Measurements from ENCODE around the gene AMFR.

AMFR gene

GRCh38 chr16:56330476-56330875 is 94.9 kb downstream of the AMFR start:
- no peak for DNase-seq (ENCODE audit: low spot score)

GRCh38 chr16:56329887-56330286 is 95.5 kb downstream of the AMFR start:
- DNase-seq (ENCODE audit: low spot score): no peak

- DNase-seq (ENCODE audit: low spot score): no peak
These were observed 96.9 kb downstream of the AMFR start for GRCh38 chr16:56328276-56329022.

GRCh38 chr16:56327929-56328258 is 97.5 kb downstream of the AMFR start:
- no peak for DNase-seq (ENCODE audit: low spot score)

GRCh38 chr16:56327071-56327928 is 98.0 kb downstream of the AMFR start:
- DNase-seq (ENCODE audit: low spot score): no peak

GRCh38 chr16:56325956-56326355 is 99.4 kb downstream of the AMFR start:
- no peak for DNase-seq (ENCODE audit: low spot score)

GRCh38 chr16:56324406-56324805 is 100.9 kb downstream of the AMFR start:
- DNase-seq (ENCODE audit: low spot score): no peak

GRCh38 chr16:56321571-56321970 is 103.8 kb downstream of the AMFR start:
- no peak for DNase-seq (ENCODE audit: low spot score)

- no peak for DNase-seq (ENCODE audit: low spot score)
These were observed 104.4 kb downstream of the AMFR start for GRCh38 chr16:56320811-56321558.

- DNase-seq (ENCODE audit: low spot score): no peak
These were observed 105.3 kb downstream of the AMFR start for GRCh38 chr16:56320056-56320455.

- no peak for DNase-seq (ENCODE audit: low spot score)
These were observed 106.0 kb downstream of the AMFR start for GRCh38 chr16:56319376-56319775.

GRCh38 chr16:56318827-56319140 is 106.6 kb downstream of the AMFR start:
- DNase-seq (ENCODE audit: low spot score): no peak

- DNase-seq (ENCODE audit: low spot score): peak; percentile 74
These were observed 107.1 kb downstream of the AMFR start for GRCh38 chr16:56317998-56318826.

GRCh38 chr16:56316545-56316944 is 108.8 kb downstream of the AMFR start:
- no peak for DNase-seq (ENCODE audit: low spot score)

- DNase-seq (ENCODE audit: low spot score): no peak
These were observed 109.4 kb downstream of the AMFR start for GRCh38 chr16:56315955-56316354.

- DNase-seq (ENCODE audit: low spot score): no peak
These were observed 111.0 kb downstream of the AMFR start for GRCh38 chr16:56314244-56314850.

GRCh38 chr16:56312556-56312955 is 112.8 kb downstream of the AMFR start:
- DNase-seq (ENCODE audit: low spot score): no peak

GRCh38 chr16:56312028-56312300 is 113.4 kb downstream of the AMFR start:
- DNase-seq (ENCODE audit: low spot score): no peak
